Left ventricle myocardium inferior (tissue), 1 donor: ENCODE results near the gene ADCYAP1R1. TPM values are rescaled to one million over a fixed set of nuclear protein-coding genes. Genes with fewer than 3 reads are reported as not detected.

Experiments
- DNase-seq: peaks from one replicate; pipeline ENCODE4 v3.0.0-alpha.2; 2020
- H3K27ac ChIP-seq: fragments of 200-600 bp; replicated peaks from 2 replicates; pipeline ENCODE4 v1.8.0; 2021
- H3K27me3 ChIP-seq: fragments of 200-600 bp; 2 replicates; pipeline ENCODE4 v1.8.0; 2021; ENCODE audit warnings: low read depth
- H3K36me3 ChIP-seq: fragments of 200-600 bp; 2 replicates; pipeline ENCODE4 v1.8.0; 2021
- H3K4me1 ChIP-seq: fragments of 200-600 bp; 2 replicates; pipeline ENCODE4 v1.8.0; 2021
- H3K4me3 ChIP-seq: fragments of 200-600 bp; 2 replicates; pipeline ENCODE4 v1.8.0; 2021; ENCODE audit warnings: mild to moderate bottlenecking, moderate library complexity
- H3K9me3 ChIP-seq: fragments of 200-600 bp; replicated peaks from 2 replicates; pipeline ENCODE4 v1.8.0; 2021
- CTCF ChIP-seq: fragments of 200-600 bp; IDR thresholded peaks from 2 replicates; pipeline ENCODE4 v1.8.0; 2021; ENCODE audit warnings: antibody characterized with exemption, mild to moderate bottlenecking, borderline replicate concordance
- intact Hi-C: fragments of 100-400 bp; cut with micrococcal nuclease; formaldehyde crosslinking; loops from one replicate; pipeline ENCODE4 v1.11.0; 2022
- total RNA-seq: library from RNA; stranded (reverse); fragmentation: NEBNext Ultra II Directional; extraction: Animal tissue kit (Norgen Biotek cat#: 25700); gene quantifications from one replicate; pipeline ENCODE4 v1.2.1, GENCODE V29; 2021
- donor health status: DM: no; HTN: yes; CAD: no; lungs with severe emphysema.

The ADCYAP1R1 gene
- total RNA-seq, 1 donor from 2014 or later: 2.5 TPM

DNA sequence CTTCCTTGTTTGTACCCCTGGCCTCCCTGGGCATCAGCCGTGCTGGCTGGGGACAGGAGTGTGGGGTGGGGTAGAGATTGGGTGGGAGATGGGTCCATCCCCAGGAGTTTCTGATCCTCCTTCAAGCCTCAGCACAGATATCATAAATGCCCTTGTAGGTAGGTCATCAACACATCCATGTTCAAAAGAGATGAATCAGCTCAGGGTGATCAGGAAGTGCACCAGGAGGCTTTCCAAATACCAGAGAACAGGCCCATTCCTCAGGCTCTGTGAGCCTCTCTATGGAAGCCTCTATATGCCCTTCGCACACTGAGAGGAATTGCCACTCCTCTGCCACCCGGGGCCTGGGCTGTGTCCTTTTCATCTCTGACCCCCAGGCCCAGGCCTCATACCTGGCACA, 31.9 kb upstream of the ADCYAP1R1 start:
- intact Hi-C loops: no loop called here
- no peak overlapping the region for H3K4me3 ChIP-seq
- no peak for TF ChIP-seq CTCF
- DNase-seq: no peak
- H3K9me3 ChIP-seq: no peaks in the 10 kb centered on the region
- no peaks in the 10 kb centered on the region for H3K36me3 ChIP-seq
- H3K27me3 ChIP-seq: peaks cover 13% of the 10 kb centered on the region
- no peak overlapping the region for H3K27ac ChIP-seq
- H3K4me1 ChIP-seq: peaks cover 9% of the 10 kb centered on the region

GRCh38 chr7:31020652-31021051, 31.5 kb upstream of the ADCYAP1R1 start:
- intact Hi-C loops: no loop called here
- DNase-seq: no peak
- Histone ChIP-seq H3K27me3 (peaks cover 12% of the 10 kb centered on the region), H3K27ac (no peak overlapping the region), H3K36me3 (no peaks in the 10 kb centered on the region), H3K4me1 (peaks cover 9% of the 10 kb centered on the region), H3K9me3 (no peaks in the 10 kb centered on the region), H3K4me3 (no peak overlapping the region)
- no peak for TF ChIP-seq CTCF

- no peak for DNase-seq
- Histone ChIP-seq H3K36me3 (no peaks in the 10 kb centered on the region), H3K27ac (no peak overlapping the region), H3K27me3 (peaks cover 21% of the 10 kb centered on the region), H3K9me3 (no peaks in the 10 kb centered on the region), H3K4me1 (peaks cover 16% of the 10 kb centered on the region), H3K4me3 (no peak overlapping the region)
- intact Hi-C loops: no loop called here
- TF ChIP-seq CTCF: no peak
Observed at GRCh38 chr7:31022117-31022516, 30.0 kb upstream of the ADCYAP1R1 start.

DNA sequence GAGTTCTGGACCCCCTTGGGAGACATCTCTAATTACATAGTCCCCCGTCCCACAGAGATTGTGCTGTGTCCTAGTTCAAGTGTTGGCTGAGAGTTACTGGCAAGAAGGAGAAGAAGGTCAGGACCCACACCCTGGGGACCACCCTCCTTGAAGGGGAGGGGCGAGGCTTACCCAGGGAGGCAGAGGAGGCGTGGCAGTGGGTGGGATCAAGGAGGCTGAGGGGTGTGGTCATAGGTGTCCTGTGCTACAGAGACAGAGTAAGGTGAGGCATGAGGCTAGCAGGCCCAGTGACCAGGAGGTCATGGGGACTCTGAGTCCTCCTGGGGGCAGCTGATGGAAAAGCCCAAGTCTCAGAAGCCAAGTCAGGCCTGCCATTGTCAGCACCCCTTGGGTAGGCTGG, 29.4 kb upstream of the ADCYAP1R1 start:
- no peak for TF ChIP-seq CTCF
- Histone ChIP-seq H3K36me3 (no peaks in the 10 kb centered on the region), H3K4me1 (peaks cover 16% of the 10 kb centered on the region), H3K27ac (no peak overlapping the region), H3K27me3 (peaks cover 27% of the 10 kb centered on the region), H3K4me3 (no peak overlapping the region), H3K9me3 (no peaks in the 10 kb centered on the region)
- no peak for DNase-seq
- intact Hi-C loops: no loop called here

DNA sequence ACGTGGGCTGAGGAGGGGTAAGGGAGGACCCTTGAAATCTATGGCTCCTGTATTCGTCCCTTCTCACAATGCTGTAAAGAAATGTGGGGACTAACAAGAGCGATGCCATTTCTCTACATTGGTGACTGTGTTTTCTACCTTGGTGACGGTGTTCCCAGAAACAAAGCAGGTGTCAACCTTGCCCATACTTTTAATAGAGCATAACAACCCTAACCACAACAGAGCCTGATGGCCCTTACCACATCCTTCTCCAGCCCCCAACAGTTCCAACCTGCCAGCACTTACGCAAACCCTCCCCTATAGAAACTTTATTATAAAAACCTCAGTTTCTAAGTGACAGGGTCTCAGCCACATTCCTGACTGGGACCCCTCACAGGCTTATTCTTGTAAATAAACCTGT, 28.2 kb upstream of the ADCYAP1R1 start:
- Histone ChIP-seq H3K36me3 (no peaks in the 10 kb centered on the region), H3K4me3 (no peak overlapping the region), H3K27ac (no peak overlapping the region), H3K27me3 (peaks cover 37% of the 10 kb centered on the region), H3K4me1 (peaks cover 17% of the 10 kb centered on the region), H3K9me3 (no peaks in the 10 kb centered on the region)
- intact Hi-C loops: no loop called here
- TF ChIP-seq CTCF: no peak
- DNase-seq: no peak
